Vagina (tissue), 2 donors: ENCODE results near the gene PPP4R1. TPM values are rescaled to one million over a fixed set of nuclear protein-coding genes. Genes with fewer than 3 reads are reported as not detected.

ENCODE experiments used
- DNase-seq, 2 donors: peaks; one replicate each; pipeline ENCODE4 v3.0.0-alpha.2; 2017; ENCODE audit errors: extremely low spot score in 2 of 2
- H3K27ac ChIP-seq: fragments of 200-600 bp; sonication (generic); one replicate; pipeline ENCODE4 v1.5.1; 2019
- H3K27me3 ChIP-seq: fragments of 200-600 bp; sonication (generic); one replicate; pipeline ENCODE4 v1.5.1; 2019
- H3K36me3 ChIP-seq, 2 donors: fragments of 200-600 bp; sonication (generic); one replicate each; pipeline ENCODE4 v1.5.1; 2017 to 2019
- H3K4me1 ChIP-seq: fragments of 200-600 bp; sonication (generic); one replicate; pipeline ENCODE4 v1.5.1; 2019
- H3K4me3 ChIP-seq, 2 donors: fragments of 200-600 bp; sonication (generic); 1 replicate in 1 of 2; 2 replicates in 1 of 2; pipeline ENCODE4 v1.5.1; 2016 to 2019
- H3K9me3 ChIP-seq: fragments of 200-600 bp; sonication (generic); one replicate; pipeline ENCODE4 v1.5.1; 2019
- POLR2A ChIP-seq, 2 donors: fragments of 450-650 bp; IDR thresholded peaks; one replicate each; pipeline ENCODE4 v1.6.1; 2017; ENCODE audit warnings: antibody characterized with exemption in 2 of 2, mild to moderate bottlenecking in 2 of 2, moderate library complexity in 2 of 2
- POLR2AphosphoS5 ChIP-seq, 2 donors: sonication (generic); formaldehyde crosslinking; IDR thresholded peaks; one replicate each; pipeline ENCODE4 v1.9.0; 2017; ENCODE audit warnings: antibody characterized with exemption in 2 of 2, mild to moderate bottlenecking in 2 of 2, low read depth in 1 of 2; ENCODE audit not compliant: insufficient read depth in 1 of 2
- intact Hi-C: fragments of 100-400 bp; cut with DNase I; formaldehyde crosslinking; loops from one replicate; pipeline ENCODE4 v1.15.1; 2023
- total RNA-seq: library from RNA; depleted of rRNA; stranded (reverse); fragments of >200 nt; gene quantifications from one replicate; pipeline ENCODE4 v1.2.3, GENCODE V29; 2016
- TF ChIP-seq, protein P1 (sequence below), 3 experiments: fragments of 450-650 bp in 2 of 3; fragments of 200-600 bp in 1 of 3; sonication (generic) in 1 of 3; IDR thresholded peaks; one replicate each; pipeline ENCODE4 v1.5.1; 2017 to 2019; ENCODE audit warnings: antibody characterized with exemption in 3 of 3, mild to moderate bottlenecking in 2 of 3, moderate library complexity in 2 of 3

PPP4R1 gene
- total RNA-seq, 1 donor from 2014 or later = 127 TPM

DNA sequence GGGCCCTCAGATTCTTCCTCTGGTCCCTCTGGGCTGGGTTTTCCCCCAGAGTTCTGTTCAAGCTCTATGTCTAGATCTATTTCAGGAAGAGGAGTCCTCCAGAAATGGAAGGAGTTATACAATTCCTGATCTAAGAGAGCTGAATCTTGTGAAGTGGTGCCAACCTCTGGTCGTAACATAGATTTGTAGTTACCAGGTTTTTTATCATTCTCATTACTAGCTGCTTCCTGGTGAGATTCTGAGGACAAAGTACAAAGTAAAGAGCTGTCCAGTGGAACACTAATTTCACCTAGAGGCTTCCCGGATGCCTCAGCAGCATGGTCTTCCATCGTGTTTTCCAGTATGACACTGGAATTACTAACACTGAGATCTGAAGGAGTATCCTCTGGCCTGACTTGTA, 44.1 kb downstream of the PPP4R1 start:
- Histone ChIP-seq H3K4me1 (peaks cover 3% of the 10 kb centered on the region), H3K36me3 (peaks cover 0 to 30% of the 10 kb centered on the region in 2 donors), H3K27me3 (no peaks in the 10 kb centered on the region), H3K27ac (no peak overlapping the region), H3K9me3 (no peaks in the 10 kb centered on the region), H3K4me3 (no peak overlapping the region)
- no peak for DNase-seq
- TF ChIP-seq, protein P1, sequence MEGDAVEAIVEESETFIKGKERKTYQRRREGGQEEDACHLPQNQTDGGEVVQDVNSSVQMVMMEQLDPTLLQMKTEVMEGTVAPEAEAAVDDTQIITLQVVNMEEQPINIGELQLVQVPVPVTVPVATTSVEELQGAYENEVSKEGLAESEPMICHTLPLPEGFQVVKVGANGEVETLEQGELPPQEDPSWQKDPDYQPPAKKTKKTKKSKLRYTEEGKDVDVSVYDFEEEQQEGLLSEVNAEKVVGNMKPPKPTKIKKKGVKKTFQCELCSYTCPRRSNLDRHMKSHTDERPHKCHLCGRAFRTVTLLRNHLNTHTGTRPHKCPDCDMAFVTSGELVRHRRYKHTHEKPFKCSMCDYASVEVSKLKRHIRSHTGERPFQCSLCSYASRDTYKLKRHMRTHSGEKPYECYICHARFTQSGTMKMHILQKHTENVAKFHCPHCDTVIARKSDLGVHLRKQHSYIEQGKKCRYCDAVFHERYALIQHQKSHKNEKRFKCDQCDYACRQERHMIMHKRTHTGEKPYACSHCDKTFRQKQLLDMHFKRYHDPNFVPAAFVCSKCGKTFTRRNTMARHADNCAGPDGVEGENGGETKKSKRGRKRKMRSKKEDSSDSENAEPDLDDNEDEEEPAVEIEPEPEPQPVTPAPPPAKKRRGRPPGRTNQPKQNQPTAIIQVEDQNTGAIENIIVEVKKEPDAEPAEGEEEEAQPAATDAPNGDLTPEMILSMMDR (IDR thresholded peaks at IDR 0.05) = no peak
- TF ChIP-seq POLR2AphosphoS5 (IDR thresholded peaks at IDR 0.05; ENCODE audit: insufficient read depth in 1 of 2, low read depth in 1 of 2) (no peak), POLR2A (IDR thresholded peaks at IDR 0.05) (no peak)
- intact Hi-C loops = no loop called here

DNA sequence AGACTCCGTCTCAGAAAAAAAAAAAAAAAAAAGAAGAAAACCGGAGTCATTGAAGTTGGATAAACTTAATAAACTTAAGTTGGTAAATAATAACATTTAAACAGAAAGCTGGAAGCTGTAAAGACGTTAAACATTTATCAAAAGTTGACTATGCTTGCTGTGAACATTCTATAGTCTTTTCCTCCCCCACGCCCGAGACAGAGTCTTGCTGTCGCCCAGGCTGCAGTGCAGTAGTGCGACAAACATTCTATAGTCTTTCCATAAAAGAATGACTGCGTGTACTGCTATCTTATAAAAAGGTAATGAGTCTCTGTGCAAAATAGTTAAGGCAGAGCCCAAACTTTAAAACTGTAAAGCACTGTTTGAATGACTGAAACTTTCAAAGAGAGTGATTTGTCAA, 45.2 kb downstream of the PPP4R1 start:
- no peak overlapping the region for H3K4me3 ChIP-seq
- TF ChIP-seq POLR2A (IDR thresholded peaks at IDR 0.05) (no peak), POLR2AphosphoS5 (IDR thresholded peaks at IDR 0.05; ENCODE audit: insufficient read depth in 1 of 2, low read depth in 1 of 2) (no peak)
- TF ChIP-seq, protein P1 (IDR thresholded peaks at IDR 0.05) = no peak
- no peaks in the 10 kb centered on the region for H3K27me3 ChIP-seq
- H3K27ac ChIP-seq = no peak overlapping the region
- peaks cover 12% of the 10 kb centered on the region for H3K4me1 ChIP-seq
- DNase-seq = no peak
- peaks cover 0 to 27% of the 10 kb centered on the region in 2 donors for H3K36me3 ChIP-seq
- intact Hi-C loops = no loop called here
- H3K9me3 ChIP-seq = no peaks in the 10 kb centered on the region

DNA sequence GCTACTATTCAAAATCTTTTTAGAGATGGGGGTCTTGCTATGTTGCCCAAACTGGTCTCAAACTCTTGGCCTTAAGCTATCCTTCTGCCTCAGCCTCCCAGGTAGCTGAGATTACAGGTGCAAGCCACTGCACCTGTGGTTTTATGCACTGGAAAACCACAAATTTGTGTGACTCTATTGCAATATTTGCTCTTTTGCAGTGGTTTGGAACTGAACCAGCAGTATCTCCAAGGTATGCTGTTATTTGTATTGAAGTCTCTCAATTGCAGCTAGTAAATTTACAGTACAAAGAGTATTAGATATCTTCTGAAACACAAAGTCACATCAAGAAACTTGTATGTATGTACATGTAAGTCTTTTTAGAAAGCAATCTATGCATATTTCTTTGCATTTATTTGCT, 46.2 kb downstream of the PPP4R1 start:
- no peaks in the 10 kb centered on the region for H3K9me3 ChIP-seq
- peaks cover 0 to 29% of the 10 kb centered on the region in 2 donors for H3K36me3 ChIP-seq
- no peak for TF ChIP-seq POLR2AphosphoS5 (IDR thresholded peaks at IDR 0.05; ENCODE audit: insufficient read depth in 1 of 2, low read depth in 1 of 2)
- no peak for TF ChIP-seq POLR2A (IDR thresholded peaks at IDR 0.05)
- TF ChIP-seq, protein P1 (IDR thresholded peaks at IDR 0.05) = no peak
- DNase-seq = no peak
- intact Hi-C loops = no loop called here
- H3K27ac ChIP-seq = no peak overlapping the region
- no peaks in the 10 kb centered on the region for H3K27me3 ChIP-seq
- H3K4me3 ChIP-seq = no peak overlapping the region
- peaks cover 12% of the 10 kb centered on the region for H3K4me1 ChIP-seq

DNA sequence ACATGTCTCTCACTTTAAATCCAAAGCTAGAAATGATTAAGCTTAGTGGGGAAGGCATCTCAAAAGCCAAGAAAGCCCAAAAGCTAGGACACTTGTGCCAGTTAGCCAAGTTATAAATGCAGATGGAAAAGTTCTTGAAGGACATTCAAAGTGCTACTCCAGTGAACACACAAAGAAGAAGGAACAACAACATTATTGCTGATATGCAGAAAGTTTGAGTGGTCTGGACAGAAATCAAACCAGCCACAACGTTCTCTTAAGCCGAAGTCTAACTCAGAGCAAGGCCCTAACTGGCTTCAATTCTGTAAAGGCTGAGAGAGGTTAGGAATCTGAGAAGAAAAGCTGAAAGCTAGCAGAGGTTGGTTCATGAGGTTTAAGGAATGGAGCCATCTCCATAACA, 49.0 kb downstream of the PPP4R1 start:
- Histone ChIP-seq H3K9me3 (no peaks in the 10 kb centered on the region), H3K27ac (no peak overlapping the region), H3K4me3 (no peak overlapping the region), H3K36me3 (peaks cover 0 to 52% of the 10 kb centered on the region in 2 donors), H3K4me1 (peaks cover 12% of the 10 kb centered on the region), H3K27me3 (no peaks in the 10 kb centered on the region)
- DNase-seq = no peak
- TF ChIP-seq, protein P1 (IDR thresholded peaks at IDR 0.05) = no peak
- no peak for TF ChIP-seq POLR2AphosphoS5 (IDR thresholded peaks at IDR 0.05; ENCODE audit: insufficient read depth in 1 of 2, low read depth in 1 of 2)
- TF ChIP-seq POLR2A (IDR thresholded peaks at IDR 0.05) = no peak
- intact Hi-C loops = no loop called here

DNA sequence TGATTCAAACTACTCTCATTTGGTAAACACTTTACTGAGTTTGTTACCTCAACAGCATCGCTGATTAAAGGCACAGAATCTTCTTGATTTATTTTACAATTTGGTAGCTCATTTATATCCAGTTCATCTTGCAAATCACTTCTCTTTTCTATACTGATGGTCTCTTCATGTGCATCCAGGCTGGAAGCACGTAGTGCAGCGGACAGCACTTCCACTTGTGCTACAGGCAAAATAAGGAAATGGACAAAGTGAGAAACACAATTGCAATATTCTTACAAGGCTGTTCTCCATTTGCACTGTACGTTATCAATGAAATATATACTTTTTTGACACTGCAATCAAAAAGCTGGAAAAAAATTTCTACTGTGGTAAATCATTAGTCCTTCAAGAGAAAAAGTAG, 51.0 kb downstream of the PPP4R1 start:
- intact Hi-C loops = no loop called here
- TF ChIP-seq POLR2AphosphoS5 (IDR thresholded peaks at IDR 0.05; ENCODE audit: insufficient read depth in 1 of 2, low read depth in 1 of 2) = no peak
- TF ChIP-seq, protein P1 (IDR thresholded peaks at IDR 0.05) = no peak
- TF ChIP-seq POLR2A (IDR thresholded peaks at IDR 0.05) = no peak
- Histone ChIP-seq H3K9me3 (no peaks in the 10 kb centered on the region), H3K4me3 (no peak overlapping the region), H3K36me3 (peaks cover 0 to 47% of the 10 kb centered on the region in 2 donors), H3K27me3 (no peaks in the 10 kb centered on the region), H3K4me1 (peaks cover 12% of the 10 kb centered on the region), H3K27ac (no peak overlapping the region)
- no peak for DNase-seq
